SK-N-SH (cell line): Measurements from ENCODE around the gene CHSY3. TPM values are rescaled to one million over a fixed set of nuclear protein-coding genes. Genes with fewer than 3 reads are reported as not detected.

Experiments used
- CTCF ChIA-PET: fragments of 300-600, 350-600 bp; formaldehyde crosslinking; extraction: SDS; loops from one replicate; lab custom pipeline; 2021; lab: Yijun Ruan, JAX
- POLR2A ChIA-PET: fragments of 350-600 bp; sonication (Branson Sonifier 250); formaldehyde crosslinking; extraction: SDS; loops from one replicate; lab custom pipeline; 2020; ENCODE audit warnings: antibody characterized with exemption, inconsistent platforms; lab: Yijun Ruan, JAX
- DNase-seq: peaks from one replicate; pipeline ENCODE4 v3.0.0; 2012
- H2AFZ ChIP-seq: fragments of 200-600 bp; sonication (generic); 2 replicates; pipeline ENCODE4 v1.8.1; 2016; ENCODE audit warnings: antibody characterized with exemption, mild to moderate bottlenecking, low read depth
- H3F3A ChIP-seq: fragments of 200-600 bp; sonication (generic); replicated peaks from 2 replicates; pipeline ENCODE3; 2016; ENCODE audit warnings: antibody characterized with exemption, mild to moderate bottlenecking; ENCODE audit not compliant: insufficient read depth
- H3K27ac ChIP-seq, 2 experiments: fragments of 200-500 bp in 1 of 2; fragments of 200-600 bp in 1 of 2; sonication (Bioruptor generic) in 1 of 2; sonication (generic), shearing (Covaris generic) in 1 of 2; 2 replicates each; pipeline versions ENCODE4 v1.5.1 to v1.6.1; 2014 to 2016; ENCODE audit warnings: low read depth in 2 of 2, inconsistent platforms in 1 of 2, low read length in 1 of 2, mild to moderate bottlenecking in 1 of 2, mixed read lengths in 1 of 2
- H3K27me3 ChIP-seq: fragments of 200-600 bp; sonication (generic), shearing (Covaris generic); 2 replicates; pipeline ENCODE4 v1.6.1; 2016; ENCODE audit warnings: mixed run types; ENCODE audit not compliant: insufficient read depth
- H3K36me3 ChIP-seq, 2 experiments: fragments of 200-500 bp in 1 of 2; fragments of 200-600 bp in 1 of 2; sonication (Bioruptor generic) in 1 of 2; sonication (generic) in 1 of 2; replicated peaks in 1 of 2; 2 replicates each; pipeline versions ENCODE3 to v1.5.1; 2014 to 2016; ENCODE audit warnings: low read length in 1 of 2, mild to moderate bottlenecking in 1 of 2; ENCODE audit not compliant: insufficient read depth in 2 of 2, control insufficient read depth in 1 of 2
- H3K4me1 ChIP-seq, 2 experiments: fragments of 200-500 bp in 1 of 2; fragments of 200-600 bp in 1 of 2; sonication (Bioruptor generic) in 1 of 2; sonication (generic), shearing (Covaris generic) in 1 of 2; 2 replicates each; pipeline versions ENCODE4 v1.5.1 to v1.6.1; 2014 to 2016; ENCODE audit warnings: low read depth in 1 of 2, low read length in 1 of 2, mixed run types in 1 of 2; ENCODE audit not compliant: insufficient read depth in 2 of 2, control insufficient read depth in 1 of 2
- H3K4me2 ChIP-seq: fragments of 200-600 bp; sonication (generic), shearing (Covaris generic); 2 replicates; pipeline ENCODE4 v1.6.1; 2017; ENCODE audit warnings: mixed run types
- H3K4me3 ChIP-seq, 2 experiments: fragments of 200-500 bp in 1 of 2; fragments of 200-600 bp in 1 of 2; sonication (Bioruptor generic) in 1 of 2; sonication (generic), shearing (Covaris generic) in 1 of 2; 2 replicates each; pipeline versions ENCODE4 v1.5.1 to v1.8.1; 2014 to 2016; ENCODE audit warnings: low read depth in 2 of 2, inconsistent platforms in 1 of 2, low read length in 1 of 2, mild to moderate bottlenecking in 1 of 2, mixed read lengths in 1 of 2, moderate library complexity in 1 of 2
- H3K79me2 ChIP-seq: fragments of 200-600 bp; sonication (generic); 2 replicates; pipeline ENCODE4 v1.8.1; 2017; ENCODE audit warnings: mild to moderate bottlenecking; ENCODE audit not compliant: insufficient read depth
- H3K9ac ChIP-seq: fragments of 200-600 bp; sonication (generic); 2 replicates; pipeline ENCODE4 v1.6.1; 2017; ENCODE audit warnings: mixed run types
- H3K9me2 ChIP-seq: fragments of 200-600 bp; sonication (generic); 2 replicates; pipeline ENCODE4 v1.6.1; 2017; ENCODE audit warnings: mixed run types
- H3K9me3 ChIP-seq: fragments of 200-600 bp; sonication (generic); 2 replicates; pipeline ENCODE4 v1.6.1; 2017; ENCODE audit warnings: mixed run types, mild to moderate bottlenecking, moderate library complexity
- H4K20me1 ChIP-seq: fragments of 200-600 bp; sonication (generic); 2 replicates; pipeline ENCODE4 v1.6.1; 2017; ENCODE audit warnings: mild to moderate bottlenecking, mixed run types; ENCODE audit not compliant: insufficient read depth
- CHD2 ChIP-seq: fragments of 150-350 bp; IDR thresholded peaks from 2 replicates; pipeline ENCODE4 v1.6.1; 2018; ENCODE audit warnings: low read length; ENCODE audit not compliant: partially characterized antibody
- EZH2phosphoT487 ChIP-seq: fragments of 200-600 bp; sonication (generic); IDR thresholded peaks from 2 replicates; pipeline ENCODE4 v1.6.1; 2017; ENCODE audit warnings: low read depth, mixed run types, mild to moderate bottlenecking, antibody characterized with exemption, moderate library complexity, borderline replicate concordance
- FOSL2 ChIP-seq: IDR thresholded peaks from 2 replicates; pipeline ENCODE4 v1.4.0; 2012; ENCODE audit warnings: low read depth, mild to moderate bottlenecking, moderate library complexity, borderline replicate concordance
- FOXJ3 ChIP-seq: sonication (generic); formaldehyde crosslinking; IDR thresholded peaks from 2 replicates; pipeline ENCODE4 v1.5.1; 2020; ENCODE audit warnings: mild to moderate bottlenecking, missing genetic modification reagents
- FOXM1 ChIP-seq: IDR thresholded peaks from 2 replicates; pipeline ENCODE4 v1.4.0; 2012; ENCODE audit warnings: low read depth, mild to moderate bottlenecking
- IRF3 ChIP-seq: fragments of 150-350 bp; IDR thresholded peaks from 2 replicates; pipeline ENCODE4 v1.6.1; 2016; ENCODE audit warnings: mild to moderate bottlenecking, low read depth, low read length
- JUND ChIP-seq: IDR thresholded peaks from 2 replicates; pipeline ENCODE4 v1.4.0; 2012
- MEF2A ChIP-seq: IDR thresholded peaks from 2 replicates; pipeline ENCODE4 v1.4.0; 2012; ENCODE audit warnings: low read depth, borderline replicate concordance
- NFIC ChIP-seq: IDR thresholded peaks from 2 replicates; pipeline ENCODE4 v1.4.0; 2012; ENCODE audit warnings: borderline replicate concordance
- RAD21 ChIP-seq: IDR thresholded peaks from 2 replicates; pipeline ENCODE4 v1.6.1; 2012; ENCODE audit warnings: mild to moderate bottlenecking, low read length
- RCOR1 ChIP-seq: fragments of 150-350 bp; IDR thresholded peaks from 2 replicates; pipeline ENCODE4 v1.6.1; 2017; ENCODE audit warnings: antibody characterized with exemption, low read length
- SMC3 ChIP-seq: IDR thresholded peaks from 2 replicates; pipeline ENCODE4 v1.6.1; 2012; ENCODE audit warnings: low read depth, low read length, improper control_type of control experiment
- YY1 ChIP-seq: IDR thresholded peaks from 2 replicates; pipeline ENCODE4 v1.4.0; 2012; ENCODE audit warnings: low read depth, mild to moderate bottlenecking
- ZBTB33 ChIP-seq: IDR thresholded peaks from 2 replicates; pipeline ENCODE4 v1.4.0; 2012; ENCODE audit warnings: low read depth, borderline replicate concordance
- WGBS: methylation state at CpG from one replicate; pipeline ENCODE4 v1.1.6; 2017; ENCODE audit warnings: low lambda C conversion rate; 5-methylcytosine and 5-hydroxymethylcytosine counted together
- polyA plus RNA-seq, 3 experiments: library from polyadenylated mRNA; depleted of rRNA; stranded (reverse); fragments of >200 nt; gene quantifications; 2 replicates each; pipeline ENCODE4 v1.2.3, GENCODE V29; 2012
- TF ChIP-seq, protein P1 (sequence below): fragments of 150-350 bp; IDR thresholded peaks from 2 replicates; pipeline ENCODE4 v1.6.1; 2017; ENCODE audit warnings: antibody characterized with exemption, low read length, low read depth, borderline replicate concordance
- TF ChIP-seq, protein P2 (sequence below): IDR thresholded peaks from 2 replicates; pipeline ENCODE4 v1.4.0; 2012; ENCODE audit warnings: low read depth
- TF ChIP-seq, protein P3 (sequence below): IDR thresholded peaks from 2 replicates; pipeline ENCODE4 v1.6.1; 2012; ENCODE audit warnings: mild to moderate bottlenecking, low read depth, low read length, moderate library complexity
- TF ChIP-seq, protein P4 (sequence below): IDR thresholded peaks from 2 replicates; pipeline ENCODE4 v1.4.0; 2012; ENCODE audit warnings: low read depth, borderline replicate concordance

CHSY3 gene
- polyA plus RNA-seq, 1 of the 3 experiments (the other 2 are of a cell fraction): not detected

GRCh38 chr5:130023604-130024003 lies 119.3 kb downstream of the CHSY3 start:
- Histone ChIP-seq H3K9me3 (no peaks in the 10 kb centered on the region), H3K27ac (no peak overlapping the region), H3K4me1 (no peaks in the 10 kb centered on the region), H2AFZ (no peak overlapping the region), H3K9me2 (no peaks in the 10 kb centered on the region), H3K36me3 (no peaks in the 10 kb centered on the region), H3K9ac (no peak overlapping the region), H3F3A (no peaks in the 10 kb centered on the region), H3K27me3 (no peaks in the 10 kb centered on the region), H3K79me2 (no peaks in the 10 kb centered on the region), H3K4me3 (no peak overlapping the region), H3K4me2 (no peak overlapping the region), H4K20me1 (no peaks in the 10 kb centered on the region)
- DNase-seq: no peak
- TF ChIP-seq, protein P1, sequence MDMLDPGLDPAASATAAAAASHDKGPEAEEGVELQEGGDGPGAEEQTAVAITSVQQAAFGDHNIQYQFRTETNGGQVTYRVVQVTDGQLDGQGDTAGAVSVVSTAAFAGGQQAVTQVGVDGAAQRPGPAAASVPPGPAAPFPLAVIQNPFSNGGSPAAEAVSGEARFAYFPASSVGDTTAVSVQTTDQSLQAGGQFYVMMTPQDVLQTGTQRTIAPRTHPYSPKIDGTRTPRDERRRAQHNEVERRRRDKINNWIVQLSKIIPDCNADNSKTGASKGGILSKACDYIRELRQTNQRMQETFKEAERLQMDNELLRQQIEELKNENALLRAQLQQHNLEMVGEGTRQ: no peak
- no peak for TF ChIP-seq SMC3
- TF ChIP-seq RAD21: no peak
- TF ChIP-seq NFIC: no peak
- TF ChIP-seq JUND: no peak
- no peak for TF ChIP-seq EZH2phosphoT487
- no peak for TF ChIP-seq ZBTB33
- no peak for TF ChIP-seq MEF2A
- TF ChIP-seq, protein P2, sequence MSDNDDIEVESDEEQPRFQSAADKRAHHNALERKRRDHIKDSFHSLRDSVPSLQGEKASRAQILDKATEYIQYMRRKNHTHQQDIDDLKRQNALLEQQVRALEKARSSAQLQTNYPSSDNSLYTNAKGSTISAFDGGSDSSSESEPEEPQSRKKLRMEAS: no peak
- TF ChIP-seq FOSL2: no peak
- TF ChIP-seq, protein P3, sequence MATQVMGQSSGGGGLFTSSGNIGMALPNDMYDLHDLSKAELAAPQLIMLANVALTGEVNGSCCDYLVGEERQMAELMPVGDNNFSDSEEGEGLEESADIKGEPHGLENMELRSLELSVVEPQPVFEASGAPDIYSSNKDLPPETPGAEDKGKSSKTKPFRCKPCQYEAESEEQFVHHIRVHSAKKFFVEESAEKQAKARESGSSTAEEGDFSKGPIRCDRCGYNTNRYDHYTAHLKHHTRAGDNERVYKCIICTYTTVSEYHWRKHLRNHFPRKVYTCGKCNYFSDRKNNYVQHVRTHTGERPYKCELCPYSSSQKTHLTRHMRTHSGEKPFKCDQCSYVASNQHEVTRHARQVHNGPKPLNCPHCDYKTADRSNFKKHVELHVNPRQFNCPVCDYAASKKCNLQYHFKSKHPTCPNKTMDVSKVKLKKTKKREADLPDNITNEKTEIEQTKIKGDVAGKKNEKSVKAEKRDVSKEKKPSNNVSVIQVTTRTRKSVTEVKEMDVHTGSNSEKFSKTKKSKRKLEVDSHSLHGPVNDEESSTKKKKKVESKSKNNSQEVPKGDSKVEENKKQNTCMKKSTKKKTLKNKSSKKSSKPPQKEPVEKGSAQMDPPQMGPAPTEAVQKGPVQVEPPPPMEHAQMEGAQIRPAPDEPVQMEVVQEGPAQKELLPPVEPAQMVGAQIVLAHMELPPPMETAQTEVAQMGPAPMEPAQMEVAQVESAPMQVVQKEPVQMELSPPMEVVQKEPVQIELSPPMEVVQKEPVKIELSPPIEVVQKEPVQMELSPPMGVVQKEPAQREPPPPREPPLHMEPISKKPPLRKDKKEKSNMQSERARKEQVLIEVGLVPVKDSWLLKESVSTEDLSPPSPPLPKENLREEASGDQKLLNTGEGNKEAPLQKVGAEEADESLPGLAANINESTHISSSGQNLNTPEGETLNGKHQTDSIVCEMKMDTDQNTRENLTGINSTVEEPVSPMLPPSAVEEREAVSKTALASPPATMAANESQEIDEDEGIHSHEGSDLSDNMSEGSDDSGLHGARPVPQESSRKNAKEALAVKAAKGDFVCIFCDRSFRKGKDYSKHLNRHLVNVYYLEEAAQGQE: no peak
- no peak for TF ChIP-seq IRF3
- TF ChIP-seq YY1: no peak
- TF ChIP-seq RCOR1: no peak
- TF ChIP-seq FOXM1: no peak
- no peak for TF ChIP-seq FOXJ3
- TF ChIP-seq, protein P4, sequence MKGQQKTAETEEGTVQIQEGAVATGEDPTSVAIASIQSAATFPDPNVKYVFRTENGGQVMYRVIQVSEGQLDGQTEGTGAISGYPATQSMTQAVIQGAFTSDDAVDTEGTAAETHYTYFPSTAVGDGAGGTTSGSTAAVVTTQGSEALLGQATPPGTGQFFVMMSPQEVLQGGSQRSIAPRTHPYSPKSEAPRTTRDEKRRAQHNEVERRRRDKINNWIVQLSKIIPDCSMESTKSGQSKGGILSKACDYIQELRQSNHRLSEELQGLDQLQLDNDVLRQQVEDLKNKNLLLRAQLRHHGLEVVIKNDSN: no peak
- TF ChIP-seq CHD2: no peak
- CTCF ChIA-PET: no interaction called here
- POLR2A ChIA-PET: no interaction called here
- WGBS: 6% methylated on average over 3 of the region's 3 CpGs
